T-cell (primary cell): ENCODE results near the gene TIMELESS. TPM values are rescaled to one million over a fixed set of nuclear protein-coding genes. Genes with fewer than 3 reads are reported as not detected.

ENCODE experiments used
- ATAC-seq, 4 experiments: fragments of 200-7000 bp in 3 of 4; fragments of 150-1000 bp in 1 of 4; cut with Tn5 transposase; replicated peaks in 1 of 4; 1 replicate in 3 of 4; 2 replicates in 1 of 4; pipeline ENCODE4 v1.10.0; 2021; ENCODE audit warnings: moderate library complexity in 3 of 4, mild to moderate bottlenecking in 2 of 4, moderate number of reproducible peaks in 1 of 4
- CTCF ChIA-PET, 2 donors: fragments of 300-600 bp; sonication (Branson Sonifier 250); formaldehyde crosslinking; loops; one replicate each; lab custom pipeline; 2022; ENCODE audit warnings: antibody characterized with exemption in 2 of 2; lab: Charles Lee
- POLR2A ChIA-PET, 2 donors: fragments of 300-600 bp; sonication (Branson Sonifier 250); formaldehyde crosslinking; loops; one replicate each; lab custom pipeline; 2022; ENCODE audit warnings: antibody characterized with exemption in 2 of 2; lab: Charles Lee
- DNase-seq, 35 experiments: peaks; one replicate each; pipeline versions ENCODE4 v3.0.0 to v3.0.0-alpha.2; 2013 to 2023
- H3K27ac ChIP-seq: one replicate; pipeline ENCODE4 v1.5.1; 2013; ENCODE audit warnings: low read length
- H3K27me3 ChIP-seq, 2 experiments: replicated peaks in 1 of 2; 1 replicate in 1 of 2; 2 replicates in 1 of 2; pipeline versions ENCODE4 v1.6.1 to v1.7.0; 2013; ENCODE audit warnings: low read length in 1 of 2, mixed read lengths in 1 of 2; ENCODE audit not compliant: control insufficient read depth in 2 of 2, insufficient read depth in 2 of 2; ENCODE audit errors: extremely low read depth in 1 of 2
- H3K36me3 ChIP-seq, 2 donors: 1 replicate in 1 of 2; 2 replicates in 1 of 2; pipeline versions ENCODE4 v1.6.1 to v1.7.0; 2013; ENCODE audit warnings: low read length in 1 of 2; ENCODE audit not compliant: control insufficient read depth in 2 of 2, insufficient read depth in 1 of 2; ENCODE audit errors: extremely low read depth in 1 of 2
- H3K4me1 ChIP-seq, 2 experiments: 1 replicate in 1 of 2; 2 replicates in 1 of 2; pipeline versions ENCODE4 v1.6.1 to v1.7.0; 2013; ENCODE audit warnings: low read length in 2 of 2, mixed read lengths in 1 of 2; ENCODE audit not compliant: insufficient read depth in 2 of 2, control insufficient read depth in 1 of 2; ENCODE audit errors: extremely low read depth in 1 of 2
- H3K4me3 ChIP-seq, 2 donors: 1 replicate in 1 of 2; 2 replicates in 1 of 2; pipeline versions ENCODE4 v1.5.1 to v1.7.0; 2013; ENCODE audit warnings: mild to moderate bottlenecking in 2 of 2, low read length in 1 of 2, moderate library complexity in 1 of 2; ENCODE audit not compliant: control insufficient read depth in 1 of 2; ENCODE audit errors: extremely low read depth in 1 of 2
- H3K9me3 ChIP-seq: 2 replicates; pipeline ENCODE4 v1.7.0; 2013
- H3K27ac Mint-ChIP-seq, 2 donors: one replicate each; pipeline ENCODE4 v1.8.0; 2020 to 2021; ENCODE audit warnings: mild to moderate bottlenecking in 2 of 2, mixed read lengths in 2 of 2
- H3K27me3 Mint-ChIP-seq, 2 donors: one replicate each; pipeline ENCODE4 v1.8.0; 2021 to 2022; ENCODE audit warnings: mixed read lengths in 2 of 2
- H3K36me3 Mint-ChIP-seq: one replicate; pipeline ENCODE4 v1.8.0; 2021; ENCODE audit warnings: mixed read lengths
- H3K4me1 Mint-ChIP-seq, 3 donors: one replicate each; pipeline ENCODE4 v1.8.0; 2020 to 2022; ENCODE audit warnings: mixed read lengths in 3 of 3, mild to moderate bottlenecking in 1 of 3
- H3K4me3 Mint-ChIP-seq, 3 donors: one replicate each; pipeline ENCODE4 v1.8.0; 2020 to 2022; ENCODE audit warnings: mild to moderate bottlenecking in 3 of 3, mixed read lengths in 3 of 3, moderate library complexity in 3 of 3
- H3K9me3 Mint-ChIP-seq, 3 donors: one replicate each; pipeline ENCODE4 v1.8.0; 2020 to 2022; ENCODE audit warnings: mixed read lengths in 3 of 3
- WGBS: methylation state at CpG from one replicate; pipeline ENCODE4 v1.1.5; 2013; ENCODE audit warnings: missing lambda C conversion rate; ENCODE audit not compliant: insufficient coverage; 5-methylcytosine and 5-hydroxymethylcytosine counted together
- total RNA-seq, 35 experiments: library from RNA in 6 of 35; stranded (reverse) in 6 of 35; fragments of 120-200 nt in 1 of 35; gene quantifications; one replicate each; pipeline versions ENCODE4 v1.2.1 to v1.2.4 and lab custom pipeline; 2013 to 2026

TIMELESS gene
- total RNA-seq, 5 donors from 2014 or later (not counting 1 experiment from before 2014, with no cell fraction given) = 5.0 to 7.5 (median 6.4) TPM

- Histone ChIP-seq H3K27ac (no peak overlapping the region), H3K27me3 (peaks cover 0 to 6% of the 10 kb centered on the region in 2 experiments), H3K36me3 (no peaks in the 10 kb centered on the region), H3K9me3 (no peaks in the 10 kb centered on the region), H3K4me1 (no peaks in the 10 kb centered on the region), H3K4me3 (no peak overlapping the region)
- Mint-ChIP-seq H3K36me3 (no peaks in the 10 kb centered on the region), H3K27me3 (no peaks in the 10 kb centered on the region), H3K9me3 (no peaks in the 10 kb centered on the region), H3K27ac (no peak overlapping the region), H3K4me3 (no peak overlapping the region), H3K4me1 (no peaks in the 10 kb centered on the region)
- no peak for DNase-seq
- ATAC-seq = no peak
- ChIA-PET CTCF (no interaction called here), POLR2A (interaction anchor here in 1 of 2 donors (0.6 kb wide), 1 partner anchor 322 kb away, joined by 5 read pairs; no protein-coding TSS in a partner anchor)
- WGBS = 85% methylated on average over 2 of the region's 7 CpGs
Measured at GRCh38 chr12:56387152-56387736, 62.0 kb downstream of the TIMELESS start.

DNA sequence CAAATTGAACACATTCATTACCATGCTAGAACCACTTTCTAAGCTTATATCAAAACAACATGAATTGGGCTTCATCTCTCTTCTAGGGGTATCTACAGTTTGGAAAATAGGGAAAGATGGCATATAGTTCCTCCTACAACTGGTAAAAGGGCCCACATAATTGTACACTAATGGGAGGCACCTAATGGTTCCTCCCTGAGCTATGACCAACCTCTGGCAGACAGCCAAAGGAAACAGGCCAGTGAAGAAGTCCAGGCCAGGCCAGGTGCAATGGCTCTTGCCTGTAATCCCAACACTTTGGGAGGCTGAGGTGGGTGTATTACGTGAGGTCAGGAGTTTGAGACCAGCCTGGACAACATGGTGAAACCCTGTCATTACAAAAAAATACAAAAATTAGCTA, 63.4 kb downstream of the TIMELESS start:
- no peaks in the 10 kb centered on the region for H3K4me1 Mint-ChIP-seq
- CTCF ChIA-PET = interaction anchor here in 1 of 2 donors (0.5 kb wide), 1 partner anchor 109 kb away, joined by 3 read pairs; no protein-coding TSS in a partner anchor
- H3K36me3 Mint-ChIP-seq = no peaks in the 10 kb centered on the region
- Histone ChIP-seq H3K4me1 (no peaks in the 10 kb centered on the region), H3K27ac (no peak overlapping the region), H3K27me3 (peaks cover 0 to 6% of the 10 kb centered on the region in 2 experiments), H3K36me3 (no peaks in the 10 kb centered on the region), H3K4me3 (no peak overlapping the region), H3K9me3 (no peaks in the 10 kb centered on the region)
- no peak overlapping the region for H3K4me3 Mint-ChIP-seq
- H3K9me3 Mint-ChIP-seq = no peaks in the 10 kb centered on the region
- POLR2A ChIA-PET = no interaction called here
- no peak overlapping the region for H3K27ac Mint-ChIP-seq
- DNase-seq (no peak), ATAC-seq (no peak)
- no peaks in the 10 kb centered on the region for H3K27me3 Mint-ChIP-seq
- no CpG with 5 or more reads among the region's 1 CpG for WGBS

DNA sequence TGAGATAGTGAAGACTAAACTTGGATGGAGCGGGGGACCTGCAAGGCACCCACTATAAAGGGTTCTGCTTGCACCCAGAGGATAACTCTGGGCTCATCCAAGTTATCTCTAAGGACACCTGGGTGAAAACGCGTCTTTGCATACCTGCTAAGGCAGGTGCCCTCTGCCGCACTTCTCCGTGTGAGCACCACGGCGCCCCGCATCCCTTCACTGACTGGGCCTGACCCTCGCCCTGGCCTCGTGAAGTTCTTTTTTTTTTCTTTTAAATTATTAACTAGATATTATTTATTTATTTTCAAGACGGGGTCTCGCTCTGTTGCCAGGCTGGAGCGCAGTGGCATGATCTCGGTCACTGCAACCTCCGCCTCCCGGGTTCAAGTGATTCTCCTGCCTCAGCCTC, 66.6 kb downstream of the TIMELESS start:
- Histone ChIP-seq H3K4me1 (no peaks in the 10 kb centered on the region), H3K9me3 (no peaks in the 10 kb centered on the region), H3K27me3 (peaks cover 0 to 6% of the 10 kb centered on the region in 2 experiments), H3K27ac (no peak overlapping the region), H3K36me3 (no peaks in the 10 kb centered on the region), H3K4me3 (no peak overlapping the region)
- Mint-ChIP-seq H3K27ac (no peak overlapping the region), H3K27me3 (no peaks in the 10 kb centered on the region), H3K36me3 (no peaks in the 10 kb centered on the region), H3K9me3 (no peaks in the 10 kb centered on the region), H3K4me3 (no peak overlapping the region), H3K4me1 (no peaks in the 10 kb centered on the region)
- DNase-seq = no peak
- ChIA-PET CTCF (no interaction called here), POLR2A (no interaction called here)
- WGBS = 97% methylated on average over 8 of the region's 16 CpGs
- no peak for ATAC-seq

DNA sequence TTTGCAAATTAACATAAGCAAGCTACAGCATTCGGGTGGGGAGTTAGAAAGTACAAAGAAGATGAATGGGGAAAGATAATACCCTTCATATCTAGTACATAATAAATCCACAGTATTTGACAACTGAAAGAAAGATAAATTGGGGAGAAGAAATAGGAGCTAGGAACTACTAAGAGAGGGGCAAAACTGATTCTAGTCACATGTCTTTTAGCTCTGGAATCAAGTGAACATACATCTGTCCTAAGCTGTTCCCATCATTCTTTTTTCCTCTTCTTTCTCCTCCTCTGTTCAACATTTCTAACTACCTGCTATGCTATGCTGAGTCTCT, 71.3 kb downstream of the TIMELESS start:
- Mint-ChIP-seq H3K36me3 (no peaks in the 10 kb centered on the region), H3K9me3 (peaks cover 2 to 4% (median 3%) of the 10 kb centered on the region in 3 donors), H3K27ac (no peak overlapping the region), H3K4me1 (peaks cover 0 to 6% (median 0%) of the 10 kb centered on the region in 3 donors), H3K27me3 (no peaks in the 10 kb centered on the region), H3K4me3 (no peak overlapping the region)
- ChIA-PET CTCF (interaction anchor here in 1 of 2 donors (0.6 kb wide), 2 partner anchors 93 to 382 kb away, joined by 3 to 4 read pairs; no protein-coding TSS in a partner anchor), POLR2A (no interaction called here)
- no CpG with 5 or more reads among the region's 1 CpG for WGBS
- Histone ChIP-seq H3K27me3 (no peaks in the 10 kb centered on the region), H3K36me3 (no peaks in the 10 kb centered on the region), H3K9me3 (no peaks in the 10 kb centered on the region), H3K27ac (no peak overlapping the region), H3K4me1 (no peaks in the 10 kb centered on the region), H3K4me3 (no peak overlapping the region)
- no peak for DNase-seq
- no peak for ATAC-seq

GRCh38 chr12:56377310-56377988, 71.8 kb downstream of the TIMELESS start:
- Mint-ChIP-seq H3K27ac (no peak overlapping the region), H3K27me3 (no peaks in the 10 kb centered on the region), H3K4me3 (no peak overlapping the region), H3K9me3 (peaks cover 2 to 4% (median 3%) of the 10 kb centered on the region in 3 donors), H3K36me3 (no peaks in the 10 kb centered on the region), H3K4me1 (peaks cover 0 to 6% (median 0%) of the 10 kb centered on the region in 3 donors)
- Histone ChIP-seq H3K9me3 (no peaks in the 10 kb centered on the region), H3K4me3 (no peak overlapping the region), H3K4me1 (no peaks in the 10 kb centered on the region), H3K27ac (no peak overlapping the region), H3K27me3 (no peaks in the 10 kb centered on the region), H3K36me3 (no peaks in the 10 kb centered on the region)
- POLR2A ChIA-PET = no interaction called here
- no peak for ATAC-seq
- no peak for DNase-seq
- CTCF ChIA-PET = interaction anchor here (0.6 to 0.9 kb wide), 3 partner anchors 17 to 381 kb away, joined by 3 to 4 read pairs (median 3); partner anchors contain the start of gene STAT2 (in 1 of the 2)
- 90% methylated on average over 1 of the region's 4 CpGs for WGBS

- ATAC-seq = no peak
- Histone ChIP-seq H3K27ac (no peak overlapping the region), H3K4me3 (no peak overlapping the region), H3K9me3 (no peaks in the 10 kb centered on the region), H3K27me3 (no peaks in the 10 kb centered on the region), H3K4me1 (no peaks in the 10 kb centered on the region), H3K36me3 (no peaks in the 10 kb centered on the region)
- peaks cover 0 to 6% (median 0%) of the 10 kb centered on the region in 3 donors for H3K4me1 Mint-ChIP-seq
- no peaks in the 10 kb centered on the region for H3K36me3 Mint-ChIP-seq
- WGBS = 90% methylated on average over 2 of the region's 11 CpGs
- POLR2A ChIA-PET = no interaction called here
- CTCF ChIA-PET = interaction anchor here in 1 of 2 donors (0.7 to 1.1 kb wide), 2 partner anchors 17 to 38 kb away, joined by 3 to 6 read pairs; no protein-coding TSS in a partner anchor
- H3K27me3 Mint-ChIP-seq = no peaks in the 10 kb centered on the region
- H3K9me3 Mint-ChIP-seq = peaks cover 2 to 4% (median 3%) of the 10 kb centered on the region in 3 donors
- H3K4me3 Mint-ChIP-seq = no peak overlapping the region
- no peak for DNase-seq
- peak overlapping the region in 1 of 2 donors; percentile 36 for H3K27ac Mint-ChIP-seq
Measured at GRCh38 chr12:56375598-56376434, 73.4 kb downstream of the TIMELESS start.
